Activated naive CD4-positive, alpha-beta T cell treated with Interleukin-2 at 50 U/mL for 16 hours (primary cell): ENCODE results near the gene SLC29A4.
A peak's percentile ranks its signal among the peaks of the same experiment; 100 is the strongest.
"Not testable (repeated sequence)": the region's sequence is repeated elsewhere in the genome, so short reads cannot be mapped to it uniquely, and the experiment has no call there.

ENCODE experiments used
- DNase-seq: peaks from one replicate; pipeline ENCODE4 v3.0.0-alpha.2; 2020

The SLC29A4 gene

DNA sequence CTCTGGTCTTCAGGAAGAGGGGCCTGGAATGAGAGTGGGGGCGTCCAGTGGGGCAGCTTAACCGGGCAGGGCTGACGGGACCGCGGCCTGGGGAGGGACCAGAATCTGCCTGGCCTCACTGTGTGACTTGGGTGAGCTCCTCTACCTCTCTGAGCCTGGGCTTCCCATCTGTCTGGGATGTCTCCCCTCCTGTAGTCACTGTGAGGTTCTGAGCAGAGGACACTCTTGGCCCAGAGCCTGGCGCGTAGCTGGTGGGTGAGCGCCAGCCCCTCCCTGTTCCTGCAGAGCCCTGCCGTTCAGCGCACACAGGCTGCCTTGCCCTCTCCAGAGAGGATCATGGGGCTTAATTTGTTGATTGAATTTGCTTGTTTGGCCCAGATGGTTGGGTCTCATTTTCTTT lies 7.2 kb upstream of the SLC29A4 start:
- not testable (repeated sequence) for DNase-seq

GRCh38 chr7:5276123-5276522 lies 6.6 kb upstream of the SLC29A4 start:
- not testable (repeated sequence) for DNase-seq

DNA sequence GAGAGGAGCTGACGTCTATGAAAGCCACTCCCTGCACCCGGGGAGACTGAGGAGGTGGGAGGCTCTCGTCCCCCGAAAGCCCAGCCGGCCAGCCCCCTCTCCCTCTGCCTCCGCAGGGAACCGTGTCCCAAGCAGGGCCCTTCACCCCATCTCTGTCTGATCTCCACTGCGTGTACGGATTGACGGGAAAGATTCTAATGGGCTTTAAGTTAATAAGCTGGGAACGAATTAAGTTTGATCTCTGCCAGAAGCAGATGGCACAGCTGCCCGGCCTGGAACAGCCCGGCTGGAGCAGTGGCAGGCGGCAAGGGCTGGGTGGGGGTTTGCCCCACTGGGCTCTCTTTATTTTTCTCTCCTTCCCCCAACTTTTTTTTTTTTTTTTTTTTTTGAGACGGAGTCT lies 6.1 kb upstream of the SLC29A4 start:
- DNase-seq: no peak

DNA sequence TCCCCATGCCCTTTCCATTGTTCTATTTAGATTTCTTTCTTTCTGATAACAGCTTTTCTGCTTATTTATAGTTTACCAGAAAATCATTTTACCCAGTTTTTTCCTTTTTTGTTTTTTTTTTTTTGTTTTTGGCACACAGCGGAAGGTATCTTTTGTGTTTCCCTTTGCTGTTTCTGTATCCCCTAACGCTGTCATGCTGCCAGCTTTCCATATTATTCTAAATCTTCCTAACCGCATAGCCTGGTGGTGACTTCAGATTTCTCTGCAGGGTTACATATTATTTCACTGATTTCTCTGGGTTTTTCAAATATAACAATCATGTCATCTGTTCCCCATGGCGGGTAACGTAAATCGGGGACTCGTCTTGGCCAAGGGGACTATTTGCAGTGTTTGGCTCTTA lies 4.0 kb upstream of the SLC29A4 start:
- no peak for DNase-seq

DNA sequence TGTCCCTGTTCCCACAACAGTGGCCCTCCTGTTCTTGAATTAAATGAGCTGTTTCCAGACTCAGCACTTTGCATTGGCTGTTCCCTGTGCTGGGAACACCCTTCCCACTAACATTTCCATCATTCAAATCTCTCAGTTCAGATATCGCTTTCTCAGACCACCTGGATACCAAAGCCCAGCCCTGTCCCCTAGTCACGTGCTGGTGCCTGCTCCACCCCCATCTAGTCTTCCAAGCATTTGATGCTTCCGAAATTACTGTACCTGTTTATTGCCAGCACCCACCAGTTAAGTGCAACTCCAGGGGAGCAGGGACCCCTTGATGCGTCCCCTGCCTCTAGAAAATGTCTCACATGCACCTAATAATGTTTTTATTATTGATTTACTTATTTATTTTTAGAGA lies 3.0 kb upstream of the SLC29A4 start:
- DNase-seq: no peak

DNA sequence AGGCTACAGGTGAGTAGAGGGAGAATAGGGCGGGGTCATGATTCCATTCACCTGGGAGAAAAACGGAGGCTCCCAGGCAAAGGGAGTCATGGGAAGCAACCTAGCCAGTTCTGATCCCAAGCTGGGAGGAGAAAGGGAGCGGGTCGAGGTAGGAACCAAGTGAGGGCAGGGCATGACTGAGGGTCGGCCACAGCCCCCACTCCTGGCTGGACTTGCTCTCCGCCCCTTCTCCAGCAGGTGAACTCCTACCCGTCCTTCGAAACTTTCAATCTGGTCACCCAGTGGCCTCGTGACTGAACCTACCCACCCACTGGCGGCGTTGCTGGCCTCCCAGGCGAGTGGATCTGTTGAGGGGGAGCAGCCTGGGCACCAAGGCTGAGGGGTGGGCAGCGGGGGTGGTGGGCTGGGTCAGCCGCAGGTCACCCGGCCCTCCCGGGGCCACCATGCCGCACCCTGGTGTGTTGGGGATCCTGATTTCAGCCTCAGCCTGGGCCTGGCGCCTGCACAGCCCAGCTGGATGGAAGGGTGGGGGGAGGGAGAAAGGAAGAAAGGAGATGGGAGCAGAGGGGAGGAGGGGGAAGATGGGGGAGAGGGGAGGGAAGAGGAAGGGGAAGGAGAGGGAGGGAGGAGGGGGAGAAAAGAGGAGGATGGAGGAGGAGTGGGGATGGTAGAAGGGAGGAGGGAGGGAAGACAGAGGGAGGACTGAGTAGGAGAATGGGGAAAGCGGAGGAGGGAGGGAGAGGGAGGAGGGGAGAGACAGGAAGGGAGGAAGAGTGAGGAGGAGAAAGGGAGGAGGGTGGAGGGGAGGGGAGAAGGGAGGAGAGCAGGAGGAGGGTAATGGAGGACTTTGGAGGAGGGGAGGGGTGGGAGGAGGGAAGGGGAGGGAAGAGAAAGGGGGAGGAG lies 894 bp upstream of the SLC29A4 start:
- DNase-seq: not testable (repeated sequence)

DNA sequence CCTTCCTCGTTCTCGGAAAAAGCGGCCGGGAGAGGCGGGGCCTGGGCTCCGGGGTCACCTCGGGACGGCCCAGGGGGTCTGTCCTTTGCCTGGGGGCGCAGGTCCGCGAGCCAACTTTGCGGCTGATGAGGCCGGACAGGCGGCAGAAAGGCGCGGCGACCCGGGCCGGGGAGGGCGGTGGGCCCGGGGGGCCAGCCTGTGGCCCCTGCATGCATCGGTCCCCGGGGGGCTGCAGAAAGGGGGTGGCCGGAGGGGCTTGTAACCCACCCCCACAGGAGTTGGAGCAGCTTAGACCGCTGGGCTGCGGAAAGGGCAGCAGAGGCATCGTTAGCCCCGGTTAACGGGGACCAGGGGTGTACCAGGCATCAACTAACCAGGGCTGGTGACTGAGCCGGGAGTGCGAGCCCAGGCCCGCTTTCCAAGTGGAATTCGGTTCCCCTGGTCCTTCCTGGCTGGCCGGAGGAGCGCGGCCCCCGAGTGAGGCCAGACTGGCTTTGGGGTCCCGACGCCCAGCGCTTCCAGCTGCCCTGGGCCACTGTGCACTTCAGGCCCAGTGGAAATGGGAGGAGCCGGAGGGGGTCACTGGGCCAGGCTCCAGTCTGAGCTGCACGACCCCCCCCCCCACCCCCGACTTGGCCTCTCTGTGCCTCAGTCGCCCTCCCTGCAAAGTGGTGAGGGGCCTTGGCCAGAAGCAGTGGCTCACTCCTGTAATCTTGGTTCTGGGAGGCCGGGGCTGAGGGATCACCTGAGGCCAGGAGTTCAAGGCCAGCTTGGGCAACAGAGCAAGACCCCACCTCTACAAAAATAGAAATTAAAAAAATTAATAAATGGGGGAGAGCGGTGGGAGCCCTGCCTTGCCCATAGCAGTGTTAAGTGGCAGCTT lies 919 bp downstream of the SLC29A4 start:
- DNase-seq: no peak

- DNase-seq: no peak
Observed at GRCh38 chr7:5284304-5285281, 1.9 kb downstream of the SLC29A4 start.

GRCh38 chr7:5286933-5287332 lies 4.2 kb downstream of the SLC29A4 start:
- no peak for DNase-seq

DNA sequence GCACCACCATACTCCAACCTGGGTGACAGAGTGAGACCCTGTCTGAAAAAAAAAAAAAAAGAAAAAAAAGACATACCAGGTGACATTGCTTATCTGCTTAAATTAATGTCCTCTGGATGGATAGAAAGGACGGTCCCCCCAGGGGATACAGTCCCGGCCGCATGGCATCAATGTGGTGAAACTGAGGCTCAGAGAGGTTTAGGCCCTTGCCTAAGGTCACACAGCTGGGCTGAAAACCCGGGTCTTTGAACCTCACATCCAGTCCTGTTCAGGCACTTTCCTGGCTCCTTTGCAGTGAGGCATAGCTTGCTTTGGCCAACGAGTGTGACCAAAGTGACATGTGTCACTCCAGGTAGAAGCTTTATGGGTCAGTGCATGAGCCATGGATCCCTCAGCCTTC lies 4.6 kb downstream of the SLC29A4 start:
- not testable (repeated sequence) for DNase-seq

- no peak for DNase-seq
Observed at GRCh38 chr7:5287802-5288201, 5.1 kb downstream of the SLC29A4 start.

DNA sequence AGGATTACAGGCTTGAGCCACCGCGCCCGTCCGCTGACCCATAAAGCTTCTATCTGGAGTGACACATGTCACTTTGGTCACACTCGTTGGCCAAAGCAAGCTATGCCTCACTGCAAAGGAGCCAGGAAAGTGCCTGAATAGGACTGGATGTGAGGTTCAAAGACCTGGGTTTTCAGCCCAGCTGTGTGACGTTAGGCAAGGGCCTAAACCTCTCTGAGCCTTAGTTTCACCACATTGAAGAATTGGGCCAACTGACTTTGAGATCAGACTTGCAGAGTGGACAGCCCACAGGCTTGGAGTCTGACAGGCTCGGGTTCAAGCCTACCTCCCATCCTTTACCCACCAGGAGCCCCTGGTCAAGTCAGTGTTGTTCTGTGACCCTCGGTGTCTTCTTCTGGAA lies 5.8 kb downstream of the SLC29A4 start:
- DNase-seq: not testable (repeated sequence)

- no peak for DNase-seq
Observed at GRCh38 chr7:5289355-5289754, 6.6 kb downstream of the SLC29A4 start.

DNA sequence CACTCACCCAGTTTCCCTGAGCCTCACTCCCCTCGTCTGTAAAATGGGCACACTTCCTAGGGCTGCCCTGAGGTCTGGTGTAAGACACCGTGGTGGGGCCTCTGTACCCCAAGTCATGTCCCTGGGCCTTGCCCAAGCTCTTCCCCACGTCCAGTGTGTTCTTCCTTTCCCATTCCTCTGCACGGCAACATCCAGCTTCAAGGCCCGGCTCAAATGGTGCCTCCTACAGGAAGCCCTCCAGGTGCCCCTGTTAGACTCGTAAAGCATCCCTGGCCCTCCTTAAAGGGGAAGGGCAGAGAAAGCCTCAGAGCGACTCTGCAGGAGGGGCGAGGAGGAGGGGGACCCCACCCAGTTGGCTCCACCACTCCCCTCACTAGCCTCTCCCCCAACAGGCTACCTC lies 8.6 kb downstream of the SLC29A4 start:
- no peak for DNase-seq

DNA sequence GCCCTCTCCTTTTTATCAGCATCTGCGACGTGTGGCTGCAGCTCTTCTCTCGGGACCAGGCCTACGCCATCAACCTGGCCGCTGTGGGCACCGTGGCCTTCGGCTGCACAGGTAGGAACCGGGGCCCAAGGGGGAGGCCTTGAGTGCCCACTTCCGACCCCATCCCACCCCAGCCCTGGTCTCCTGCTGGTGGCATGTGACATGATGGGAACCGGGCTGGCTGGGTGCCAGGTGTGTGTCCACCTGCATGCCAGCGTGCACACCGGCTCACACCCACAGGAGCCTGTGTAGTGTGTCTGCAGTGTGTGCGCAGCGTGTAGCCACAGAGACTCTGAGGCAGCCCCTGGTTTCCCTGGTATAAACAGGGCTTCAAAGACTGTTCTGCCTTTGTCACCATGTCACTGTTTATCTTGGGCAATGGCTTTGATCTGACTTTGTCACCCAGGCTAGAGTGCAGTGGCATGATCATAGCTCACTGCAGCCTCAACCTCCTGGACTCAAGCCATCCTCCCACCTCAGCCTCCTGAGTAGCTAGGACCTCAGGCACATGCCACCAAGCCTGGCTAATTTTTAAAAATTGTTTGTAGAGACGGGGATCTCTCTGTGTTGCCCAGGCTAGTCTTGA lies 9.1 kb downstream of the SLC29A4 start:
- DNase-seq: not testable (repeated sequence)

- no peak for DNase-seq
Observed at GRCh38 chr7:5294169-5294987, 11.6 kb downstream of the SLC29A4 start.

- DNase-seq: no peak
Observed at GRCh38 chr7:5295039-5296014, 12.6 kb downstream of the SLC29A4 start.

DNA sequence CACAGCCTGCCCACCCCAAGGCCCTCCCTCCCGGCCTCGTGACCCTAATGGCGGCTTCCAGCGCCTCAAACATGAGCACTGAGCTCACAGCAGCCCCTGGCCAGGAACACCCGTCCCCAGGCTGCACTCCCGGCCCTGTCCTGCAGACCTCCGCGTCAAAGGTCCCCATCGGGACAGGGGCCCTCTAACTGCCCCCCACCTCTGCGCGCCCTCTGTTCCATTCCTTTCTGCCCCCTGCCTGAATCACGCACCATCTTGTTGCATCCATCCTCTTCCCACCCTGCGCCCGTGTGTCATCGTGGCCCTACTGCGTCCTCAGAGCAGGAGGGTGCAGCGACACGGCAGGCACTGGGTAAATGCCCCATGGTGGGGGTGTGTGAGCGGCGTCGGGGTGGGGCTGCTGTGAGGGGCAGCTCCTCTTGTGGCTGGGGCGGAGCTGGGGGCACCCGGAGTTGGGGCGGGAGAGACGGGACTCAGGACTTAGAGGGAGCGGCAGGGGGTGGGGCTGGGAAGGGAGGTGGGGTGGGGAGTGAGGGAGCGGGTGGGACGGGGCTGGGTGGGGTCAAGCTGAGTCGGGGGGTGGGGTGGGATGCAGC lies 13.4 kb downstream of the SLC29A4 start:
- DNase-seq: peak; percentile 16

- peak; percentile 62 for DNase-seq
Observed at GRCh38 chr7:5296611-5297226, 14.0 kb downstream of the SLC29A4 start.
